NCI-H2107 (cell line): Measurements from ENCODE around the gene GABBR1.

Experiments used
- DNase-seq: peaks from one replicate; lab custom pipeline; 2025; lab: John Stamatoyannopoulos, UW

Gene GABBR1

DNA sequence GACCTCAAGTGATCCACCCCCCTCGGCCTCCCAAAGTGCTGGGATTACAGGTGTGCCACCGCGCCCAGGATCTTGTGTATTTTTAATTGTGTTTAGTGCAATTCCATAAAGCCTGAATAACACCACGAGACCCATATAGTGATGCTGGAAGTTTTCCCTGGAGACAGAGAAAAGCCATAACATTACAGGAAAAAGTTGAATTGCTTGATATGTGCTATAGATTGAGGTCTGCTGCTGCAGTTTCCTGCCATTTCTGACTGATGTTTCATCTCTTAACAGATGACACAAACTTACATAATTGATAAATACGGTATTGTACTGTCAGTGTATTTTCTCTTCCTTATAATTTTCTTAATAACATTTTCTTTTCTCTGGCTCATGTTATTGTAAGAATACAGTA lies 66.1 kb downstream of the GABBR1 start:
- no peak for DNase-seq

DNA sequence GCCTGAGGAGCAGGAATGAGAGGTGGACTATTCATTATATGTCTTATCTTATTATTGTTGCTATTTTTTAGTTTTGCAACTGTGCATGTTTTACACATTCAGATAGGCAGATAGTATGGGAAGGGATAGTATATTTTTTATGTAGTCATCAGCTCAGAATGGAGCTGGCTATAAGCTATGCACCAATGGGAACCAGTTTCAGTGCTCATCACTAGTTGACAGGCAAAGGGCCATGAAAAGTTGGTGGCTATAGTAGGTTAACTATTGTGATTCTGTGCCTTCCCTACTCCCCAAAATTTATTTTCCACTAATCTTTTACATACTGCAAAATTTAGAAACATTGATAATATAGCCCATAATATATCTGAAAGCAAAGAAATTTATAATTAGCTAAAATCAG lies 68.1 kb downstream of the GABBR1 start:
- no peak for DNase-seq

DNA sequence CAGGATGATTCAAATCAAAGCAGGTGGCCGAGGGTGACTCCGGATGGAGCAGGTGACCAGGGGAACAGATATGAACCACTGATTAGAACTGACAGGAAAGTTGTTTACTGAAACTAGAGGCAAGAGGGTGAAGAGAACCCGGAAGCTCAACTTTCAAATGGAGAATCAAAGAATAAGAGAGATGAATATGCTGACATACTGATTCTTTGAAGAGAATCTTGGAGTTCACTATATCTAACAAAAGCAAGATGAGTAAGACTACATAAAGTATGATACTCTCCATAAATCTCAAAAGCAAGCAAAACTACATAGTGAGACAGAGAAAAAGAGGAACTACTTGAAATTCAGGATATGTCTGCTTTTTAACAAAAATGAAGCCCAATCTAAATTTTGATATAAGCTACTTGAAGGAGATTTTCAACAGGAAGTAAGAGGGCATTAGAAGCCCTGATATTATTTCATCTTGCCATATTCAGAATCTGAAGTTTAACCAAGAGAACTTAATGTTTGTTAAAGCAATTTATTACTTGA lies 69.5 kb downstream of the GABBR1 start:
- no peak for DNase-seq

DNA sequence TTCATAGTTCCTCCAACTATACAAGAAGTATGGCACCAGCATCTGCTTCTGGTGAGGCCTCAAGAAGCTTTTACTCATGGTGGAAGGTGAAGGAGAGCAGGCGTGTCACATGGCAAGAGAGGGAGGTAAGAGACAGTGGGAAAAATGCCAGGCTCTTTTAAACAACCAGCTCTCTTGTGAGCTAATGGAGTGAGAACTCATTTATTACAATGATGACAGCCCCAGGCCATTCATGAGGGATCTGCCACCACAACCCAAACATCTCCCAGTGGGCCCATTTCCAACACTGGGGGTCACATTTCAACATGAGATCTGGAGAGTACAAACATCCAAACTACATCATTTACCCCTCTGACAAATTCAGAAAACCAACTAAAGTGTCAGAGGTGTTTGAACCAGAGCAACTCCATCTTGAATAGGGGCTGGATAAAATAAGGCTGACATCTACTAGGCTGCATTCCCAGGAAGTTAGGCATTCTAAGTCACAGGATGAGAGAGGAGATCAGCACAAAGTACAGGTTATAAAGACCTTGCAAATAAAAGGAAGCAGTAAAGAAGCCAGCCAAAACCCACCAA lies 71.3 kb downstream of the GABBR1 start:
- DNase-seq: no peak

DNA sequence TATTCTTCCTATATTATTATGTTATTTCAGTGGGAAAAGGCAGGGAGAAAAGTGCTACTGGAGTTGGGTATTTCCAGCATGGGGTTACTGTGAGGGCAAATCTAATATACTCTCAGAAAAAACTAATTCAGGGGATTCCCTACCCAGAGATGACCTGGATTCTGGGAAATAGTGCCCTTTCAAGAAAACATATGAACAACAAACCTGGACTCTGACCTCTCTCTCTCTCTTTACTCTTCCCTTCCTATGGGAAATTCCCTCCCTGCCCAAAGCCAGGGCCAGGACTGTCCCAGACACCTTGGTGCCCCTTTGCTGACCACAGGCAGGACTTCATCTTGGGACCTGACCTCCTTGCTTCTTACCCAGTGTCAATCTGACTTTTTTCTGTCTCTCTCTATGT lies 71.9 kb downstream of the GABBR1 start:
- no peak for DNase-seq

DNA sequence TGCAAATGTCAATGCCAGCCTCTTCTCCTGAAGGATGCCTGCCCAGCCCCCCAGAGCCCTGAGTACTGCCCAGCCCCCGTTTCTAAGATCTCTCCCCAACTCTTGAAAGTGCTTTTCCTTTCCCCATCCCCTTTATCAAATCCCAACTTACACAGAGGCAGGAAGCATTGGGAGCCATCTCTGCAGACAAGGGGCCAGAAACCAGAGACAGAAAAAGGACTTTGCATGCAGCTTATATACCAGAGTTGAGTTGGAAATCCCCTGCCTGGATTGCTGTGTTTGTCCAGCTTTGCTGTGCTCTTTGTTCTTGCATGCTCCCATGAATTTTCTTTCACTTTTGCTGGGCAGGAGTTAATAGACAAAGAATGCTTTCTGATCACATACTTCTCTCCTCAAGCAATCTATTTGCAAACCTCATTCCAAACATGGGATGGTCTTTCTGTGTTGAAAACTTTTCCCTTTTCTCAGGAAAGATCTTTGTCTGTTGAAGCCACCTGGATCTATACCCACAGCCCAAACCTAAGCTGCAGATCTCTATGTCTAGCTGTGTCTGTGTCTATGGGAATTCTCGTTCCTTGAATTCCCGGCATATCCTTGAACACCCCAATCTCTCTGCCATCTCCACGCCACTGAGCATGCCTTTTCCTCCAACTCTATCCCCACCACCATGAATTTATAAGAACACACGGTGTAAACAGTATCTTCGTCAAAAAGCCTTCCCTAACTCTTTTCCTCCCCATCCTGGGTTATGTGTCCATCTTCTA lies 73.3 kb downstream of the GABBR1 start, which contains the start of gene UBD:
Gene UBD (minus strand): TSS at position 209 of the 764 bp plus-strand sequence. CDS start 31 bp downstream, at position 178.
- no peak for DNase-seq

DNA sequence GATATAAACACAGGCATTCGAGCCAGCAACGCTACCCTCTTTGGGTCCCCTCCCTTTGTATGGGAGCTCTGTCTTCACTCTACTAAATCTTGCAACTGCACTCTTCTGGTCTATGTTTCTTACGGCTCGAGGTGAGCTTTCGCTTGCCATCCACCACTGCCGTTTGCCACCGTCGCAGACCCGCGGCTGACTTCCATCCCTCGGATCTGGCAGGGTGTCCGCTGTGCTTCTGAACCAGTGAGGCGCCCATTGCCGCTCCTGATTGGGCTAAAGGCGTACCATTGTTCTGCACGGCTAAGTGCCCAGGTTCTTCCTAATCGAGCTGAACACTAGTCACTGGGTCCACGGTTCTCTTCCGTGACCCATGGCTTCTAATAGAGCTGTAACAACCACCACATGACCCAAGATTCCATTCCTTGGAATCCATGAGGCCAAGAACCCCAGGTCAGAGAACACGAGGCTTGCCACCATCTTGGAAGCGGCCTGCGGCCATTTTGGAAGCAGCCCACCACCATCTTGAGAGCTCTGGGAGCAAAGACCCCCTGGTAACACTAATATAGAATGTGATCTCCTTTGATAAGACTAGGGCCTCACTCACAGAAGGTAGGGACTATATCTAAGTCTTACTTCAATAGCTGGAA lies 74.4 kb downstream of the GABBR1 start:
- no peak for DNase-seq

DNA sequence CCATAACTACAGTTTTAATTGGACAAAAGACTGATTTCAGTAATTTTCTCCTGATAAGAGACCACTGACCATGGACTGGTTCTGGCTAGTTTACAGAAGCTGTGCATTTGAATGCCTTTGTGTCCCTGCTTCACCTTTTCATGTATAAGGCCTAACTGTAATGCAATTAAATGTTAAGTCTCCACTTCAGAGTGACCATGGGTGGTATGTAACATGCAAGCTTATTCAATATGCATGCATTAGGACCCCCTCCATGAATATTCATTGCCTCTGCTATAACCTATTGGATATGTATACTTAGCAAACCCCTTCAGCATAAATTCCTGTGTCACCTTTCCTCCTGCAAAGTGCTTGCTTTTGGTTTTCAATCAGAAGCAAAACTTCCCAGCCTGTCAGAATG lies 75.7 kb downstream of the GABBR1 start:
- DNase-seq: no peak

DNA sequence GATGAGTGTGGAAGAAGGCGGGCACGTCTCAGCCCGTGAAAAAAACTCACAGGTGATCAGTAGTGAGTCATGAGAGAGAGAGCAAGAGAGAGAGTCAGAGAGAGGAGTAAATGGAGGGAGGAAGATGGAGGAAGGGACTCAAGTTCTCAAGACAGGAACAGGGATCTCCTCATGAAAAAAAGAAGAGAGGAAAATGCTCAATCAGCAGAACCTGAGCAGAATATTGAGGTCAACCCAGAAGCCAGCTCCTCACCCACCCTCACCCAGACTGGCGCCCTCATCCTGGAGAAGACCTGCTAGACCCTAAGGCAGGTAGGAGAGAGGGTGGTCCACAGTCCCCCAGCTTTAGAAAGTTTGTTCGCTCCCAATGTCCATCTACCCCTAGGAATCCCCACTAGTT lies 78.2 kb downstream of the GABBR1 start:
- DNase-seq: no peak

DNA sequence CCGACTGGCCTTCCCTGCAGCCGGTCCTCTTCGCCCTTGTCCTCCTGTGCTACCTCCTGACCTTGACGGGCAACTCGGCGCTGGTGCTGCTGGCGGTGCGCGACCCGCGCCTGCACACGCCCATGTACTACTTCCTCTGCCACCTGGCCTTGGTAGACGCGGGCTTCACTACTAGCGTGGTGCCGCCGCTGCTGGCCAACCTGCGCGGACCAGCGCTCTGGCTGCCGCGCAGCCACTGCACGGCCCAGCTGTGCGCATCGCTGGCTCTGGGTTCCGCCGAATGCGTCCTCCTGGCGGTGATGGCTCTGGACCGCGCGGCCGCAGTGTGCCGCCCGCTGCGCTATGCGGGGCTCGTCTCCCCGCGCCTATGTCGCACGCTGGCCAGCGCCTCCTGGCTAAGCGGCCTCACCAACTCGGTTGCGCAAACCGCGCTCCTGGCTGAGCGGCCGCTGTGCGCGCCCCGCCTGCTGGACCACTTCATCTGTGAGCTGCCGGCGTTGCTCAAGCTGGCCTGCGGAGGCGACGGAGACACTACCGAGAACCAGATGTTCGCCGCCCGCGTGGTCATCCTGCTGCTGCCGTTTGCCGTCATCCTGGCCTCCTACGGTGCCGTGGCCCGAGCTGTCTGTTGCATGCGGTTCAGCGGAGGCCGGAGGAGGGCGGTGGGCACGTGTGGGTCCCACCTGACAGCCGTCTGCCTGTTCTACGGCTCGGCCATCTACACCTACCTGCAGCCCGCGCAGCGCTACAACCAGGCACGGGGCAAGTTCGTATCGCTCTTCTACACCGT lies 79.5 kb downstream of the GABBR1 start:
- no peak for DNase-seq

DNA sequence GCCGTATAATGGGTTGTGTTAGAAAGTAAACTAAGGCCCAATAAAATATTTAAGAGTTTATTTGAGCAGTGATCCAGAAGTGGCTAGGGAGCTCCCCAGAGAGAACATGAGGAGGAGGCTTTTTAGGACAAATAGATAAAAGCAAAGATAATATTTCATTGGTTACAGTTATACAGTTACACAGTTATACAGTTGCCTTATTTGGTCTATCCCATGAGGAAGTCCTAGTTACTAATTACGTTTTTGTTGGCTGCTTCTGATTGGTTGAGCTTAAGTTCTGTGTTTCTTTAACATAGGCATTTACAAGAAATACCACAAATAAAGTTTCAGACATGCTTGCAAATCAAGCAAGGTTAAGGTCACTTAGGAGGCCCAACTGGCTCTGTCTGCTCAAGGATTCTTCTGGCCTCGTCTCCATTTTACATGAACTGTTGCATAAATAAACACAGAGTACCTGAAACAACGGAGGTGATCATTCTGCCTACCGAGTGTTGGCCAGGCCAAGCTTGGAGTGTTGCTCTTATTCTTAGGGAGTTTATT lies 80.4 kb downstream of the GABBR1 start:
- no peak for DNase-seq

DNA sequence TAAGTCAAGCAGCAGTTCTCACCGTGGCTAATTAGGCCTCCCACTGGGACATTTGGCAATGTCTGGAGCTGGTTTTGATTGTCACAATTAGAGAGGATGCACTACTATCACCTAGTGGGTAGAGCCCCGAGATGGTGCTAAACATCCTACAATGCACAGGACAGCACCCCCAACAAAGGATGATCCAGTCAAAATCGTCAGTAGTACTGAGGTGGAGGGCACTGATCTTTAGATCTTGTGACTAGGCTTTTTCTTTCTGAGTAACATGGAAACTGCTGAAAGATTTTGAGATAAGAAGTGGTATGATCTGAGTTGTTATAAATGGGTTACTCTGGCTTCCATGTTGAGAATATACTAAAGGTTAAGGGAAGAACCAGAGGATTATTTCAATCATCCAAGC lies 85.4 kb downstream of the GABBR1 start:
- no peak for DNase-seq

DNA sequence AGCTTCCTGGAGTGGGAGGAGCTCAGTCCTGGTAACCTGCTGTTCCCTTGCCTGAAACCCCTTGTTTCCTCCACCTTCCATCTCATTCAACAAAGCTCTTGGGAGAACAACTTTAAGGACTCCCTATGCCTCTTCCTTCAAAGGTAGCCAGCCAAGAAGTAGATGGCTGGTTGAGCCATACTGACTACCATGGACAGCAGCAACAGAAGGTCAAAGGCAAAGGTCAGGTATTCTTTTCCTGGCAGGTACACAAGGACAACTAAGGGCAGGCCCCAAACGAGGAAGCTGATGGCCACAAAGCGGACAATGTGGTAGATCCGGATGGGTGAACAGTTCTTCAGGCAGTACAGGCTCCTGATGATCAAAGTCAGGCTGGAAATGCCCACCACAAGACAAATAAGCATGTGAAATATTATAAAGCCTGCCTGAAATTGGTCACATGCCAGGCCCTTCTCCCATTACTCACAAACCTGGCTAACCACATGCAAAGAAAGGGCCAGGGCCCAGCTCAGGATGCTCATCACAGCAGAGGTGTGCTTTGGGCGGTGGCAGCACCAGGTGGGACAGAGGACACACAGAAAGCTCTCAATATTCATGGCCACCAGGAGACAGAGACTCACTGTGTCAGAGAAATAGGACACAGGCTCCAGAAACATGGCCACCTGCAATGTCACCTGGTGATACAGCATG lies 95.1 kb downstream of the GABBR1 start:
- no peak for DNase-seq

DNA sequence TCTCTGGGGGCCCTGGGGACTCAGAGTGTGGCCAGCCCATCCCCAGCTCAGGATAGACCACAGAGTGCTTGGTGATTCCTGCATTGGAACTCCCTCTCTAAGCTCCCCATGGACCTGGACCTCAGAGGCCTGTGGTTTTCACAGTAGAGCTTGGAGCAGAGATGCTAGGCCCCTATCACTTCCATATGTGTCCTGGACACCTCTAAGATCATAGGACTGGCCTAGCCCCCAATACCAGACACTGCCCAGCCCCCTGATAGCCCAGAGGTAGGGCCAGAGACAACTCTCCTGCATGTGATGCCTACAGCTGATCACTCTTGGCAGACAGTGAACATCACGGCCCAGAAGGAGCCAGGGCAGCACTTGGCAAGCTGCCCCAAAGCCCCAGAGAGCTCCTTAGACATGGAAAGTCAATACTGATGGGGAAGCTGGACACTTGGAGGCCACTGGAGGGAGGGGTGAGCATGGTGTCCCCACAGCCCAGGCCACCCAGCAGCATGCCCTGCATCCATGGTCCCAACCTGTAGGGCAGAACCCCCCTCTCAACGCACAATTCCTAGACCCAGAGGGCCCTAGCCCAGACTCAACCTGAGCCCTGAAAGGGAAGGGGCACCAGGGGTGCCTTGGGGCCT lies 100.5 kb downstream of the GABBR1 start:
- no peak for DNase-seq

DNA sequence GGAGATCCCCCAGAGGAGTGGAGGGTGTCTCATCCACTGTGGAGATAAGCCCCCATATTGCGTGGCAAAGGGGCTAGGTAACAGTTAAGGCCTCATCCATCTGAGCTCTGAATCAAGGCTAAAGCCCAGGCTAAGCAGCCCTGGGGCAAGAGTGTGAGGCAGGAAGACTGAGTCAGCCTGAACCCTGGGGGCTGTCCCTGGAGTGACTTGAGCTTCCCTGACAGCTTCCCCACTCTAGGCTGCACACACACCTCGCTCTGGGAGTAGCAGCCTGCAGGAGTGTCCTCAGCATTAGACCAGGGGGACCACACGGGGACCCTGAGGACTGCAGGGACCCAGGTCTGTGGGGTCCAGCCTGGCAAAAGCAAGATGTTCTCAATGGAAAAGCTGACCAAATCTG lies 101.3 kb downstream of the GABBR1 start:
- no peak for DNase-seq

DNA sequence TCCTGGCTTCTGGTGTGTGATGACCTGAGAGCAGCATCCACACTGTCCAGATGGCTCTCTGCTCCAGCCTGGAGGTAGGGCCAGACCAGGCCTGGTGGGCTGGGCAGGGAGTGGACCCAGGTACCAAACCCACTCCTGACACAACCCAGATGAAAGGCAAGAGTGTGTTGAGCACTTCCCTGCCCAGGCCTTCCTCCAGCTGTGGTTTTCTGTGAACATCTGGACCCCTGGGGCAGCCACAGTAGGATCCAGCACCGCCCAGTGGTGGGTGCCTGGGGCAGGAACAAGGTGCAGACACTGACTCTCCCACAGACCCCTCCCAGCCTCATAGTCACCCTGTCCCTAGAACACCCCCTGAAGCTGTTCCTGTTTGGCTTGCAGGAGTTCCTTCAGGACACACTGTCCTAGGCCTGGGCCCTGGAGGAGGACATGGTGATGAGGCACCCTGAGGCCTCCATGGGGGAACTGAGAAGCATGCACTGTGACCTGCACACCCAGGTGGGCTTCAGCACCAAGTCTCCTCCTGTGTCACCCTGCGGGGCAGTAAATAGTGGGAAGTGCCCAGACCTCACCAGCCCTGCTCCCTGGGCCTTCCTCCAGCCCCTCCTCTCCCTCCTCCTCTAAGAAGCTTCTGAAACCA lies 102.2 kb downstream of the GABBR1 start:
- DNase-seq: no peak

DNA sequence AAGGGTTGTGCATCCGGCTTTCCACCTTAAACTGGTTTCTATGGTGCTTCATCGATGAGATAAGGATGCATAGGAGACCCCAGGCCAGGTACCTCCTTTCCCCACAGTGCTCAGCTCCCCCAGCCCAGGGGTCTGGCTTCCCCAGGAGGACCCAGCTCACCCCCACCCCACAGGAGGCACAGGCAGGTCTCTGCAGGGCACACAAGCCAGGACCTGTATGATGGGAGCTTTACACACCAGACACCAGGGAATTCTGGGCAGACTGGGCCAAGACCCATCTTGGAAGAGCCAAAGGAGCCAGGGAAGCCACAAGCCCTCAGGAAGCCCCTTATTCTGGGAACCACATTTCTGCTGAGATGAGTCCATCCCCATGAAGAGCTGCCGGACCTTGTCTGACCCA lies 103.0 kb downstream of the GABBR1 start:
- DNase-seq: no peak

DNA sequence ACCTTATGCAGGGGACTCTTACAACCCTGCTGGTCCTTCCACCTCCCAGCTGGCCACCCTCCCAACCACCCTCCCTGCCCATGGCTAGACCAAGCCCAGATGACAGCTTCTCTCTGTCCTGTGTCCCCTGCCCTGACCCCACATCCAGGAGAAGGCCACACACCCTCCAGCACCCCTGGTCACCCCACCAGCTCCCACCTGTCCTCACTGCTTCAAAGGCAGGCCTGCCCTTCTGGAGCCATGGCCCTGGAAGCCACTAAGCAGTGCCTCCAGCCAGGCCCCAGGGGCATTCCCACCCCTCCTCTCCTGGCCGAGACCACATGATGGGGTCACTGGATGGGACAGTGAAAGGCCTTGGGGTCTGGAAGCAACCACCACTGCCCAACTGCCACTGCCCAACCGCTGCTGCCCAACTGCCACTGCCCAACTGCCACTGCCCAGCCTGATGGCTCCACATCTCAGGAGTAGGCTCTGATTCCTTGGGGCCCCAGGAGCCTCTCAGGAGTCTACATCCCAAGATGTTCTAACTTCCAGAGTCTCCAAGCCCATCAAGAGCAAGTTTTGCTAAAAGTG lies 103.9 kb downstream of the GABBR1 start:
- no peak for DNase-seq

DNA sequence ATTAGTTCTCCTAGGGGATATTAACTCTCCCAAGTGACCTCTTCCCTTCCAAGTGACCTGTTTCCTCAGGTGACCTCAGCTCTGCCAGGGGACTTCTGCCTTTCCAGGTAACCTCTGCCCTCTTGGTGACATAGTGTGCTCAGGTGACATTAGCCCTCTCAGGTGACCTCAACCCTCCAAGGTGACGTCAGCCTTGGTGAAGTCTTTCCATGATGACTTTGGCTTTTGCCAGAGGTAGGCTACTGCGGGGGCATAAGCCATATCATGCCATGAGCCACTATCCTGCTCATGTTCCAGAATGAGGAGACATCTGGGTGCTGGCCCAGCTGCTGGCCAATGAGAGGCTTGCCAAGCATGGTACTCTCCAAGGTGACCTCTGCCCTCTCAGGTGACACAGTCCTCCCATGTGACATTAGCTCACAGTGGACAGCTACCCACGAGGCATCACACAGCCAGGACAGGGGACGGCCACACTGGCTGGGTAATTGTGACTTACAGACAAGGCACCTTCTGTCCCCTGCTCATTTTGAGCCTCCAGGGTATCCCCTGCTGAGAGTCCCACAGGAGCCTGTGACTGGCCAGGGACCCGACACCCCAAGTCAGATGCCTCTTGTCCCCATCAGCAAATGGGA lies 104.6 kb downstream of the GABBR1 start:
- no peak for DNase-seq

DNA sequence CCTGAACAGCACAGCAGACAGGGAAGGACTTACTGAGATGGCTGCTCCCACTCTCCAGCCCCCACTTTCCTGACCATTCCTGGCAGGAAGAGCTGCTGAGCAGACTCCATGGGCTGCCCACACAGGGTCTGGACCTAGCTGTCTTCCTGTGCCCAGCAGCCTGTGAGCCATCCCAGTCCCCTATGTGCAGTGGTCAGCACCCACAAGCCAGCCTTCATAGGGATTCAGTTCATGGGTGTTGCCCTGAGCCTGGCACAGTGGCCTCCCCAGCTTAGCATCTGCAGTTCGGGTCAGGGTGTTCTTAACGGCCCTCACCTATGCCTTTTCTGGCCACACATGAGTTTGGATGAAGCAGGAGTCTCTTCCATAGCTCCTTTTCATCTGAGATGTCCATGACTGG lies 105.4 kb downstream of the GABBR1 start:
- DNase-seq: no peak
